Activated CD4-positive, CD25-positive, alpha-beta regulatory T cell treated with anti-CD3 and anti-CD28 coated beads, Interleukin-2, amount 50 U/mL, for 16 hours (primary cell): ENCODE results near the gene FARS2.

ENCODE experiments used
- DNase-seq: peaks from one replicate; pipeline ENCODE4 v3.0.0-alpha.2; 2020; ENCODE audit warnings: low read depth, low spot score

Gene FARS2

GRCh38 chr6:5425267-5425666 is 164.0 kb downstream of the FARS2 start:
- no peak for DNase-seq

GRCh38 chr6:5425797-5426196 is 164.5 kb downstream of the FARS2 start:
- DNase-seq = no peak

GRCh38 chr6:5427586-5427985 is 166.3 kb downstream of the FARS2 start:
- no peak for DNase-seq

GRCh38 chr6:5433324-5433723 is 172.0 kb downstream of the FARS2 start:
- no peak for DNase-seq

GRCh38 chr6:5435449-5435848 is 174.1 kb downstream of the FARS2 start:
- DNase-seq = no peak

- DNase-seq = no peak
These were observed 177.7 kb downstream of the FARS2 start for GRCh38 chr6:5438922-5439584.

GRCh38 chr6:5439749-5440148 is 178.4 kb downstream of the FARS2 start:
- DNase-seq = no peak

GRCh38 chr6:5442319-5442718 is 181.0 kb downstream of the FARS2 start:
- DNase-seq = no peak

- no peak for DNase-seq
These were observed 181.6 kb downstream of the FARS2 start for GRCh38 chr6:5442916-5443315.

GRCh38 chr6:5443491-5443890 is 182.2 kb downstream of the FARS2 start:
- DNase-seq = no peak

- DNase-seq = no peak
These were observed 185.2 kb downstream of the FARS2 start for GRCh38 chr6:5446362-5447075.

GRCh38 chr6:5447921-5448320 is 186.6 kb downstream of the FARS2 start:
- no peak for DNase-seq

- no peak for DNase-seq
These were observed 188.8 kb downstream of the FARS2 start for GRCh38 chr6:5450073-5450472.

- no peak for DNase-seq
These were observed 192.2 kb downstream of the FARS2 start for GRCh38 chr6:5453546-5453945.

- DNase-seq = no peak
These were observed 193.8 kb downstream of the FARS2 start for GRCh38 chr6:5455142-5455541.

- DNase-seq = no peak
These were observed 195.7 kb downstream of the FARS2 start for GRCh38 chr6:5457041-5457440.

- no peak for DNase-seq
These were observed 196.8 kb downstream of the FARS2 start for GRCh38 chr6:5457983-5458683.

GRCh38 chr6:5459346-5459745 is 198.0 kb downstream of the FARS2 start:
- no peak for DNase-seq

GRCh38 chr6:5461365-5461764 is 200.1 kb downstream of the FARS2 start:
- no peak for DNase-seq

- DNase-seq = no peak
These were observed 201.5 kb downstream of the FARS2 start for GRCh38 chr6:5462856-5463255.

- DNase-seq = no peak
These were observed 202.4 kb downstream of the FARS2 start for GRCh38 chr6:5463690-5464089.

GRCh38 chr6:5464099-5464885 is 203.0 kb downstream of the FARS2 start:
- DNase-seq = no peak
